GM19455 (cell line): ENCODE results near the gene LAMA4.

Experiments
- ATAC-seq: cut with Tn5 transposase; IDR thresholded peaks from one replicate; pipeline ENCODE4 v1.9.1; 2021; ENCODE audit not compliant: unreplicated experiment

LAMA4 gene

DNA sequence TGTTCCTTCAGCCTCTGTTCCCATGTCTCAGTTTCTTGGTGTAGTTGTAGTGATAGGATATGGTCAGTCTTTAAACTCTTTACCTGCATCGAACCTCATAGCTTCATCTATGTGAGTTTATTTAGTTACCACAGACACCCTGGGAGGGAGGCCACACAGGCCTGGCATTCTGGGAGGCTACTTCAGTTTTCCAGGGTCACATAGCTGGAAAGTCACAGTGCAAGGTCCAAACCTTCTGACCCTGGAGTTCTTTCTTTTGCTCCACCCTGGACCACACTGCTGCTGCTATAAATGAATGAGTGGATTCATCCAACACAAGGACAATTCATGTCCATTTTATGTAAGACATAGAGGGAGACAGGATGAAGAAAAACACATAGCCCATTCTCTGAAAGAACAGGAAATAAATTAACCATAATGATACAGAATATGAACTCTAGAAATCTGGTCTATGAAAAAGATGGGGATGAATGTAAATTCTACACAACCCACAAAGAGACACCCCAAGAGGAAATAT, 60.8 kb downstream of the LAMA4 start:
- no peak for ATAC-seq

DNA sequence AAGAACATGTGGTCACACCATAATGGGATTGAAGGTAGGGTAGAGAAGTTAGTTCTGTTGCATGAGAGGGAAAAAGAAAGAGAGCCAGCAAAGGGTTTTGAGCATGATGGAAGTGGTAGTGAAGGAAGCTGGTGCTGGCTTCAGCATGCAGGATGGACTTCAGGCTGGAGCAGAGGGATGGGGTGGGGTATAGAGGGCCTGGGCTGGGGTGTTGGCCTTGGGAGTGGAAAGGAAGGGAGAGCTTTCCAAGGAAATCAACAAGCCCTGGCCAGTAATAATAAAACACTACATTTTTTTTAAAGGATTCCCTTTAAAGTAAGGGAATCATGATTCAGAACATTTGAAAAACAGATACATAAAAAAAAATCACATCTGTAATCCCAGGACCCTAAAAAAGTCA, 61.2 kb downstream of the LAMA4 start:
- no peak for ATAC-seq

DNA sequence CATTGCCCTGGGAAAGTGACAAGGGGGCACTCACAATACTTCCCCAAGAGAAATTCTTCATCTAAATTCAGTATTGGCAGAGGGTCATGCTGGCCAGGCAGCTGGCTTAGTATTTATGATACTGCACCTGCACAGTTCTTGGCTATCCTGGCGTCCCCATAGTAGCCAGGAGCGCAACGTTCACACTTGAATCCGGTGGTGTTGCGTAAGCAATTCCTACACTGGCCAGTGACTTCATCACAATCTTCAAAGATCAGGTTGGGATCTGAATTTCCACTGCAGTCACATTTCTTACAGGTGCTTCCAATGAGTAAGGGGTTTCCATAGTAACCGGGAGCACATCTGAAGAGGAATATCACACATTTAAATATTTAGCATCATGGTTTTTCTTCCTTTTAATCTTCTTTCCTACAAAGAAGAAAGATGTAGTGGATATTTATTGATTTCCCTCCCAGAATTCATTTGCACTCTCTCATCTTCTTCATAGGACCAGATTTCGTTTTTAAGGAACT, 62.8 kb downstream of the LAMA4 start:
- ATAC-seq, result no peak

DNA sequence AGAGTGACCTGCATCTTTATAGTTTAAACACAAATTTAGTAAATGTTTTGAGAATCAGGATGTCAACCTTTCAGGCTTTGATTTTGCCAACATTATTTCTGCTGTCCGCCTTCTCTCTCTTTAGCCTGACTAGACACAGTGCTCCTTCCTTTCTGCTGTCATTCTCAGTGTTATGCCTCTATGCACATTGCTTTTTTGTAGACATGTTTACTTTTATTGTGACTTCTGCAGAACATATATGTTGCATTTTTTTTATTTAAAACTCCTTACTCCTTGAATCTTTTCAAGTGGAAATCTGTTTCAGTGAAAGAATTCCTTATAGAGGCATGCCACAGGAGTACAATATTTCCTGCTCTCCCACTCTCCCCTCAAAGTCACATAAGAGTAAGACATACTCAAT, 64.2 kb downstream of the LAMA4 start:
- no peak for ATAC-seq

DNA sequence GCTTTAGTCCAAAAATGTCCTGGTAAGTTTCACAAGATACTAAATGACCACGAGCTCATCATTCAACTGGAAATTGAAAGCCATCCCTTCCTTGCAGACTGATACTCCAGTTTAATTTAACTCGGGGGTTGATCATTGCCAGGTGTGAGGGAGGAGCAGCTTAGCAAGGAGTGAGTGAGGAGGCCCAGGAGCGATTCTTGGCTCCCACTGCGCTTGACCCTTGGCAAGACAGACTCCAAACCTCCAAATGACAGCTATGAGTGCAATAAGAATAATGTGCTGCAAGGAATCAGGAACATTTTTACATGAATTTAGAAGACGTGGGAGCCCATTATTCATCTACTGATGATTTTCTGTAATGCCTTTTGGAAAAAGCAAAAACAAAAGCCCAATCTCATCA, 64.9 kb downstream of the LAMA4 start:
- ATAC-seq, result no peak

DNA sequence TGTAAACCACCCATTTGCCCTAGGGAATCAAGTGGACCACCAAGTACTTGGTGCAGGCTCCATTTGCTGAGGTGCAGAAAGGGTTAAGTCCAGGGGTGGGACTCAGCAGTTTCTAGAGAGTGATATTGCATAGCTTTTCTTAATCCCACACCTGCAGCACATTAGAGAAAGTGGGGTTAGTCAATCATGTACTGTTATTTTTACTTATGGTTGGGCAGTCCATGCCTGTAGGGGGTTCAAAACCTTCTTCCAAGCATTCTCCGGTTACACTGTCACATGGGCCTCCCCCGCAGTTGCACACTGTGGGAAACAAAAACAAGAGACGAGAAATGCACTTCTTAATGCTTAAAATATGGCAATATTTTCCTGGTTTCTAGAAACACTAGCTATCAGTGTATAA, 65.5 kb downstream of the LAMA4 start:
- no peak for ATAC-seq

DNA sequence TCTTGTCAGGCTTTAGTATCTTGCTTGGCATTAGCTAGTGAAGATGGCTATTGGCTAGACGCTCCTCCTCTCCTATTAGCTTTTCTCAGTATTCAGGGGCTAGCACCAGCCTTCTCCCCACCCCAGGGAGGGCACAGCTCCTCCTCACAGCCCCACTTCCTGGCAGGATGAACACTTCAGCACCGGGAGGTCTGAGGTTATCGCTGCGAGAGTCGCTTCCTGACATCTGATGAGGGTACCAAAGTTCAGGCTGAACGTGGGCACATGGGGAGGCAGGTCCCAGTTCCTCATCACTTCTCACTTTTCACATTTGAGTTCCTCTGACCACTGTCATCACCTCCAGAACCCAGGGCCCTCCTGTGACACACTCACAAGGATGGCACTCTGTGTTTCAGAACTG, 66.6 kb downstream of the LAMA4 start:
- no peak for ATAC-seq

DNA sequence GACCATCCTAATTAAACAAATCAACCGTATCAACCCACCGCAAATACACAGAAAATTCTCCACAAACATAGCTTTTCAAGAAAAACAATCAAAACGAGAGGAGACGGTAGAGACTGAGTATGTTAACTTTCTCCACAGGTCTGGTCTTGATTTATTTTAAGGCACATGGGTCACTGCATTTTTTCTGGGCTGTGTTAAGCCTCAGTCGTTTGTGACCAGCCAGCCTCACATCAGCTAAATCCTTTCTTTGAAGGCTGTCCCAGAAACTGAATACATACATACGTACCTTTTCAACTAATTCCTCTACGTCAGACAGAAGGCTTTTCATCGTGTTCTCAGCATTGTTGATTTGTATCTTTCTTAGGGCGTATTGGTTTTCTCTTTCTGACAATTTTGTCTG, 69.4 kb downstream of the LAMA4 start:
- ATAC-seq, result no peak

DNA sequence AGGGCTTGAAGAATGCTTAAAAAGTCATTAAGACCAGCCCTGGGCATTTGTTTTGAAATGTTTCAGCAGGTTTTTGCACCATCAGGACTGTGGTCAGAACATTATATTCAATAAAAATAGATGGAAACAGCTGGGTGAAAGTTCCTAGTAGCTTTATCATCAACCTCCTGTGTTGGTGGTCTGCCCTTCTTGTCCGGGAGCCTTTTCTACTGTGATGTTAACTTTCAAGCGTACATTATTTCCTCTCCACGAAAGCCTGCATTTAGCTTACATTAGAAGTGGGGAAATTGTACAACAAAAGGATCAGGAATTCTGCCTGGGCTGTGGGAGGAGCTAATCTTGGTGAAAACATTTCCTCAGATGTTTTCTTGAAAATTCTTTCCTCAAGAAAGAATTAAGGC, 71.1 kb downstream of the LAMA4 start:
- ATAC-seq, result no peak

DNA sequence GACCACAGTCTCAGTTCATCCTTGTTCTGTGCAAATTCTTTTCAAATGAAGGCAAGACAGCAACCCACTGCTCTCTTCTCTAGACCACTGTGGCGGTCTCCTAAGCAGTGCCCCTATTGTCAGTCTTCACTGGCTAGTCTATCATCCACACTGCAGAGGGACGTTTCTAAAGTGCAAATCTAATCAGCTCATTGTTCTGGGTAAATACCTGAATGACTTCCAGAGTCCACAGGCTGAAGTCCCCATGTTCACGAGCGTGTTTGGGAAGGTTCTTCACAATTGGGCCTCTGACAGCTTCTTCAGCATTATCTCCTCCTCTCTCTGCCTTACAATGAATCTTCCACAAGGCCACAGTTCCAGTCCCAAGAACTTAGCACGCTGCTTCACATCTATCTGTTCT, 73.2 kb downstream of the LAMA4 start:
- ATAC-seq, result no peak

DNA sequence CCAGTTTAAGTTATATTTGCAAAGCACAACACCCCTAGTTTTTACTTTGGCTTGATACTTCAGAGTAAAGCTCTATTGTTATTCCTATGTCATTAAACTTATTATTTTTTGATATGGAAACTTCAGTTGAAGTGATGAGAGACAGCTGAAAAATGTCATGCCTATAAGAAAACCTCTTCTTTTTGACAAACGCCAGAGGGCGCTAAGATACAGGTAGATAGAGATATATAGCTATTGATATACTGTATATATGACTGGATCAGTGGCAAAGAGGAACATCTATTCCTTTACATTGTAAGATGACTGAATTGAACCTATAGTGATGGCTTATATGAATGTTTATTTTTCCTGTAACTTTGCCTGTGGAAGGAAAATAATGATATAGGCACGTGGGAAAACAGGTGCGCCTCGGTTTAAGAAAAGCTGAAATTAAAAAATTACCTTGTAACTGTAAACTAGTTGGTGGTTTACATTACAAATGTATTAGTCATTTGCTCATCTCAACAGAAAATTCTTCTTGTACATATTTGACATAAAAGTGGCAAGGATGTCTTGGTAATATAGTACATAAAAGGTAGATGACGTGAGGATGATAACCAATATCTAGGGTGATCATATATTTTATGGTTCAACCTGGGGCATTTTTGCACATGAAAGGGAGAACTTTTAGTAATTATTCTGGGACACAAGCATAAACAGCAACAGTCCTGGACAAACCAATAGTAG, 74.1 kb downstream of the LAMA4 start:
- ATAC-seq, result peak; percentile 70

DNA sequence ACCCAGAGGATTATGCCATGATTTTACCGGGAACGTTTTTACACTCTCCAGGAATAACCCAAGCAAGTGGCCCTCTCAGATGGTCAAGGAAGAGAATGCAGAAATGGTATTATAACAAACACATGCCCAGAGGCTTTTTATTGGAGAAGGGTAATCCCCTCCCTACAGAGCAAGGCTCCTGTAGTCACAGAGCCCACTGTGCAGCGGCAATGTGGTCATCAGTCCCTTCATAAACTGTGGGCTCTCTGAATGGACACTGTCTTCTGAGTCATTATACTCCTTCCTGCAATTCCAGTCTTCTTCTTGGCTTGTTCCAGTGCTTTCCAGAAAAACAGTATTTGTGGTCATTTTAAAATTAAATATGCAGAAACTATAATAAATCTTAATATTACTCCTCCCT, 74.7 kb downstream of the LAMA4 start:
- ATAC-seq, result no peak

DNA sequence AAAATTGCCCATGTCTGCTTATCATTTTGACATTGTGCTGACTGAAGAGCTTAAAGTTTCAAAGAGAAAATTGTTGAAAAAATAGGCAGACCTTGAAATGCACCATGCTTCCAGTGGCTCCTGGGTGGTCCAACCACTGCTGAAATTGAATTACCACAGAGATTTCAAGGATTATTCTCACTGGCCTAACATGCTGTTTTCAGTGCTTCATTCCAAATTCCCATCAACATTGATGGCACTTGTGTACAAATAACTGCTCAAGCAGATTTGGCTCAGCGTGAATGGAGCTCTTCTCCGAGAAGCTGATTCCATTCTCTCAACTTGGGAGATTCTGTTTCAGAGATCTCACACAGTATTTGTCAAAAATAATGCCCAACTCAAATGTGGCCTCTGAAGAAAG, 75.5 kb downstream of the LAMA4 start:
- no peak for ATAC-seq

DNA sequence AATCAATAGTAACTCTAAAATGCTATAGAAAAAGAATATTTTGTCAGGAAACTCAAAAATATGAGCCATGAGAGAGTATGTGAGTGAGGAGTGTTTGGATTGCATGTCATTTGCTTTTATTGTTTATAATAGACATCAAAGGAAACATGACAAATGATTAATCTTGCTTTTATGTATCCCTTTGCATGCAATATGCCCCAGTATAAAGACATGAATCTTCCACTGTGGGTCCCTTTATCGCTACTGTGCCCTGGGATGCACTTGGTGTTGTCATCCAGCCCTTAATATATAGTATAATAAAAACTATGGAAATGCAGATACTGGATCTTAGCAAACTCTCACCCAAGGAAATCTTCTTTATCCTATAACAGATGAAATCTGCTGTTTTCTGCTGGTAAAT, 77.3 kb downstream of the LAMA4 start:
- ATAC-seq, result no peak

DNA sequence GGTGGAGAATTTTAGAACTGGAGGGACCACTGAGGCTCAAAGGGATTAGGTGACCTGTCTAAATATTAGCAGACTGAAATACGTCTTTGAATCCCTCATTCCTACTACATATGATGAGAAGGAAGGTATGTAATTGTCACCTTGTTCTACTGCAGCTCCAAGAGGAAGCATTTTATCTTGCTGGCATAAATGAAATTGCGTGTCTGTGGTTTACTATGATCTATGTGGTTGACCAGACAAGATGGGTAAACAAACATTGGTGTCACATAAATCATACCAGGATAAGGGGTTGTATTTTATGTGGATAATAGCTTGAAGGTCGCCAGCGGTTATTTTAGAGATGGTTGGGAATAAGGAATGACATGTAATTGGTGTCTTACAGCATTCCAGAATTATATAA, 78.2 kb downstream of the LAMA4 start:
- no peak for ATAC-seq

DNA sequence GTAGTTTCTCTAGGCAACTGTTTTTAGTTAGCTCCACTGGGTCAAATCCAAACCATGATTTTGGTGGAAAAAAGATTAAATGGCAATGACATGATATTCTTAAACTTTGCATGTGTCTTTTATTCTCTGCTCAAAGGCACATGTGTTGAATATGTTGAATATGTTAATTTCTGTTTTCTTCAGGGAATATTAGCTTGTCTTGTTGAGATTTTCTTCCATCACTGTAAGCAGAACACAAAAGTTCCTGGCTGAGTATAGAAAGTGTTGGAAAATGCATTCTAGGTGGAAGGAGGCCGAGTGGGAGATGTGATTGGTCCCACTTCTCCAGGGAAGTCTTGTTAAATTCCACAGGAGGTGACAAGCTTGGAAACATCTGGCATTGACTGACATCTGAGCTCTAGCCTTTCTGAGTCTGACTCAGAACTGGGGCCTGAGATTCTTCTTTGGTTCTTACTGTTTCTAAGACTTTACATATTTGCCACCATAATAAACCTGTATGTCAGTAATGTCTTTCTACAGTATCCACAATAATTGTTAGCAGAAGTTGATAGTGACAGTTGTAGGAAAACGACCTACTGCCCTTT, 81.1 kb downstream of the LAMA4 start:
- ATAC-seq, result no peak

DNA sequence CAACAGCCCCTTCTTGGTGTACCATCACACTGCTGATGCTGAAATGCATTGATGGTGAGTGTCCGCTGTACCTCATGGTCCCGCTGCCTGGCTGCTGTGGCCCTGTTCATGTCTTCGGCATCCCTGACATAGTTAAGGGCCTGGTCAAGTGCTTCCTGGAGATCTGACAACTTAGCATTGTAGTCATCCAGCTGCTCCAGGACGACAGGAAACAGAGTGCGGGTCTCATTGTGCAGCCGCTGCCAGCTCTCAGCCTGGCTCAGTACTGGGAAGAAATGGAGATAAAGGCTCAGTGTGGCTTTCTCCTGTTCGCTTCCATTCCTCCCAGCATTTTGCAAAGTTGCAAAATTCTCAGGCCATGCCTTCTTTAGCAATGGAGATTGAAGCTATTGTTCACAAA, 81.8 kb downstream of the LAMA4 start:
- ATAC-seq, result no peak

DNA sequence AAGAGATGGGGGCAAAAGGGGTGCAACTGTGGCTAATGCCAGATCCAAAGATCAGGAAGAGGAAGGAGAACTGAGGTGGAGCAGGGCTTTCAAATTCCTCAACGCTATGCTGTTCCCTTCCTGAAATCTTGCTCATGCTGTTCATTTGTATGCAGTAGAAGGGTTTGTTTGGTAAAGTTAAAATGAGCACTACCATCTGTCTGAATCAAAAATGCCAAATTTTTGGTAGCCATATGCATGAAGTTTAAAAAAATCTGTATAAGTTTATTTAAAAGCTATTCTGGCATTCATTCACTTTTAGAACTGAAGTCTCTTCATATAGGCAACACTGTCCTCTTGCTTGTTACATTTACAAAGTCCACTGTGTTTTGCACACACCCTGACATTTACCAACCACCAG, 84.8 kb downstream of the LAMA4 start:
- ATAC-seq, result no peak

DNA sequence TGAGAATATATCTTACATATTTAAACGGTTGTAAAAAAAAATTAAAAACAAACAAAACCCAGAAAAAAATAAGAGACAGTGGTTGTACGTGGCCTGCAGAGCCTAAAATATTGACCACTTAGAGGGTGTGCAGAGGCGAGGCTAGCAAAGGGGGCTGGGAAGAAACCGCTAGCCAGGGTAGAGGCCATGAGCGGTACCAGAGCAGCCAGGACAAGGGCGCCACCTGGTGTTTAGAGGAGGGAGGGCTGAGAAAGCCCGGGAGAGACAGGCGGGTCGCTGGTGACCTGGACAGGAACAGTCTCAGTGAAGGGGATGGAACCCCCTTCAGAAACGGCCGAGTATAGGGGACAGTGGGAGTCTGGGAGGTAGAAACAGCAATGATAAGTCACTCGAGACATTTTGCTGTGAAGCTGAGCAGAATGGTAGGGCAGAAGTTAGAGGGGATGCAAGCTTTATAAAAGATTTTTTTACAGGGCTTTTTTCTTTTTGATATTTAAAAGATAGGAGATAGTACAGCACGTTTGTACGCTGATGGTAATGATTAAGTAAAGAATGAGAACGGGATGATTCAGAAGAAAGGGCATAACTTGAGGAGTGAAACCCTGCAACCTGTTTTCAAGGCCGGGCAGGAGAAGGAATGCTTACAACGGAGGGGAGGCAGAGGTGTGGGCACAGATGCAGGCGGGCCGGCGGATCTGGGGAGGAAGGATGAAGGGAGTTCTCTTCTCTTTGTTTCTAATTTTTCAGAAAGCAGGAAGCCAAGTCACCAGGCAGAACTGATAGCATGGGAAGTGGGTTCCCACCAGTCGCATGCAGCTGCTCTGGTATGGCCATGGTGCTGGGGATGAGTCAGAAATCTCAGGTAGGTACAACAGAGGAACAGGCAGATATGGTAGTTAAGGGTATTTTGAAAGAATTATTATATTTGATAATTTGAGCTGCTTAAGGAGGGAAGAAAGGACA, 90.8 kb downstream of the LAMA4 start:
- peak; percentile 99 for ATAC-seq

DNA sequence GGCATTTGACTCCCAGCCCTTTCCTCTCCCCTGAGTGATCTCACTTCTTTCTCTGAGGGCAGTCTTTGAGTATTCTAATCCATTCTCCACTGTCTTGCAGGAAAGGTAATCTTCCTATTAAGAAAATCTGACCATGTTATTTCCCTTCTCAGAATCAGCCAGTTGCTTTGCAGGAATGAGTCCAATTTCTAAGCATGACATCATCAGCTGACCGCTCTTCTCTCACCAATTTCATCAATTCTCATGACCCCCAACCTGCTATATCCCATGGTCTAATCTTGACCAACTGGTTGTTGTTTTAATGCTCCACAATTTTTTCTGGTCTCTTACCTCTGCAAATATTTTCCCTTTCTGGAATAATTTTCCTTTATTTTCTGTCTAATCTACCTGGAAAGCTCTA, 93.6 kb downstream of the LAMA4 start:
- ATAC-seq, result no peak

DNA sequence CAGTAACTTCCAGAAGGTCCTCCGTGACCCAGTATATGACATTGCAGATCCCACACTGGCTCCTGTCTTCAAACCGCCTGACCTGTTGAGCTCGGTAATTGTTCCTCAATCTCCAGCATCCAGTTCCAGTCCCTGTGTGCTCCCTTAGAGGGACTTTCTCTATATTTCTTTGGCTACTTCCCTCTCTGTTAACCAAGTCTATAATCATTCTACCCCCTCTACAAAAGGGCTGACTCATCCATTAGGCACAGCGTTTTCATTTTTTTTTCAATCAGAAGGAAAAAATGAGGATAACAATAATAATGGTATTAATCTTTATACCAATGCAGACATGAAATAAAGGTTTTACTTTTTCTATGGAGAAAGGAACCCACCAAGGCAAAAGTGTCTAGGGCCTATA, 97.7 kb downstream of the LAMA4 start:
- no peak for ATAC-seq

DNA sequence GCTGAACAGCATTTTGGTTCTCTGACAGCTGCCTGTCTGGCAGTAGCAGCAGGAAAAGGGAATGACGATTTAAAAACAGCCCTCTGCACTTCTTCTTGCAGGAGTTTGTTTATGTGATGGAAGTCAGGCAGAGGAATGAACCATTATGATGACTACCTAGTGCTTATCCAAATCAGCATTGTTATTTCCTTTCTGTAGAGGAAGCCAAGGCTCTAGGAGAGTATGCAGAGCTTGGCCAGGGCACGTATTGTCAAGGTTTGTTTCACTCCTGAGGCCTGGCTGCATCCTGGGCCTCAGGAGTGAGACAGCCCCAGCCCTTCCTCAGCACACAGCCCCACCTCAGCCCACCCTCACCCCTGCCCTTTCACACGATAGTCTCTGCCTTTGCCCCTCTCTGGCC, 98.5 kb downstream of the LAMA4 start:
- ATAC-seq, result no peak
